B cell (primary cell): ENCODE measurements around the gene PRSS36. TPM values are rescaled to one million over a fixed set of nuclear protein-coding genes. Genes with fewer than 3 reads are reported as not detected.

ENCODE experiments used
- ATAC-seq: fragments of 200-7000 bp; cut with Tn5 transposase; one replicate; pipeline ENCODE4 v1.10.0; 2021; ENCODE audit warnings: low read depth, mild to moderate bottlenecking, moderate number of reproducible peaks, moderate library complexity
- CTCF ChIA-PET: fragments of 350-600 bp; sonication (Branson Sonifier 250); formaldehyde crosslinking; loops from one replicate; lab custom pipeline; 2021; ENCODE audit warnings: antibody characterized with exemption, inconsistent platforms; lab: Charles Lee
- POLR2A ChIA-PET: fragments of 350-600 bp; sonication (Branson Sonifier 250); formaldehyde crosslinking; loops from one replicate; lab custom pipeline; 2021; ENCODE audit warnings: antibody characterized with exemption; lab: Charles Lee
- DNase-seq: peaks from one replicate; pipeline ENCODE4 v3.0.0; 2013
- H2AFZ ChIP-seq: 2 replicates; pipeline ENCODE4 v1.6.1; 2012; ENCODE audit warnings: mild to moderate bottlenecking, low read depth, low read length; ENCODE audit not compliant: insufficient read depth, poor library complexity, severe bottlenecking
- H3K27ac ChIP-seq, 2 donors: 1 replicate in 1 of 2; 2 replicates in 1 of 2; pipeline ENCODE4 v1.5.1; 2012 to 2013; ENCODE audit warnings: low read length in 2 of 2, mild to moderate bottlenecking in 2 of 2, moderate library complexity in 1 of 2
- H3K27me3 ChIP-seq, 4 experiments: fragments of 200-600 bp in 1 of 4; sonication (generic) in 1 of 4; replicated peaks in 1 of 4; 1 replicate in 2 of 4; 2 replicates in 2 of 4; pipeline versions ENCODE4 v1.6.1 to v1.7.0; 2013 to 2016; ENCODE audit warnings: low read length in 3 of 4, mild to moderate bottlenecking in 2 of 4, mixed read lengths in 1 of 4, moderate library complexity in 1 of 4; ENCODE audit not compliant: insufficient read depth in 4 of 4, control insufficient read depth in 3 of 4; ENCODE audit errors: control extremely low read depth in 1 of 4
- H3K36me3 ChIP-seq, 2 experiments: replicated peaks in 1 of 2; 1 replicate in 1 of 2; 2 replicates in 1 of 2; pipeline versions ENCODE4 v1.6.1 to v1.7.1; 2013; ENCODE audit warnings: low read length in 1 of 2; ENCODE audit not compliant: insufficient read depth in 2 of 2, control insufficient read depth in 1 of 2; ENCODE audit errors: control extremely low read depth in 1 of 2, extremely low read depth in 1 of 2
- H3K4me1 ChIP-seq, 2 donors: fragments of 200-600 bp in 1 of 2; sonication (generic) in 1 of 2; 1 replicate in 1 of 2; 2 replicates in 1 of 2; pipeline versions ENCODE4 v1.5.1 to v1.6.1; 2013 to 2017; ENCODE audit warnings: low read length in 2 of 2; ENCODE audit not compliant: control insufficient read depth in 2 of 2, insufficient read depth in 2 of 2
- H3K4me2 ChIP-seq: replicated peaks from 2 replicates; pipeline ENCODE3; 2012; ENCODE audit warnings: mild to moderate bottlenecking, low read depth, low read length; ENCODE audit not compliant: poor library complexity, severe bottlenecking
- H3K4me3 ChIP-seq, 5 experiments: fragments of 200-600 bp in 1 of 5; sonication (generic) in 1 of 5; 1 replicate in 3 of 5; 2 replicates in 2 of 5; pipeline versions ENCODE4 v1.5.1 to v1.7.0; 2011 to 2016; ENCODE audit warnings: low read length in 4 of 5, mild to moderate bottlenecking in 4 of 5, low read depth in 2 of 5, control low read depth in 1 of 5, moderate library complexity in 1 of 5; ENCODE audit not compliant: insufficient read depth in 1 of 5; ENCODE audit errors: control extremely low read depth in 1 of 5, extremely low read depth in 1 of 5
- H3K79me2 ChIP-seq: fragments of 200-600 bp; sonication (generic); one replicate; pipeline ENCODE4 v1.6.0; 2016; ENCODE audit warnings: low read length; ENCODE audit not compliant: control insufficient read depth, insufficient read depth
- H3K9ac ChIP-seq: fragments of 200-600 bp; sonication (generic); 2 replicates; pipeline ENCODE4 v1.6.1; 2017; ENCODE audit warnings: mild to moderate bottlenecking, low read length, moderate library complexity
- H3K9me3 ChIP-seq, 3 donors: one replicate each; pipeline versions ENCODE4 v1.6.1 to v1.7.1; 2013; ENCODE audit warnings: low read length in 2 of 3; ENCODE audit not compliant: control insufficient read depth in 2 of 3, insufficient read depth in 1 of 3; ENCODE audit errors: control extremely low read depth in 1 of 3
- H4K20me1 ChIP-seq: 2 replicates; pipeline ENCODE4 v1.6.0; 2012; ENCODE audit warnings: mild to moderate bottlenecking, low read length; ENCODE audit not compliant: insufficient read depth, control insufficient read depth, poor library complexity, severe bottlenecking
- H3K27ac Mint-ChIP-seq: one replicate; pipeline ENCODE4 v1.8.0; 2021; ENCODE audit warnings: mixed read lengths
- H3K27me3 Mint-ChIP-seq: one replicate; pipeline ENCODE4 v1.8.0; 2021; ENCODE audit warnings: mixed read lengths
- H3K4me1 Mint-ChIP-seq: one replicate; pipeline ENCODE4 v1.8.0; 2021; ENCODE audit warnings: mixed read lengths
- H3K4me3 Mint-ChIP-seq: one replicate; pipeline ENCODE4 v1.8.0; 2021; ENCODE audit warnings: mixed read lengths
- H3K9me3 Mint-ChIP-seq: one replicate; pipeline ENCODE4 v1.8.0; 2022; ENCODE audit warnings: mixed read lengths; ENCODE audit not compliant: insufficient read depth
- CTCF ChIP-seq: fragments of 200-600 bp; IDR thresholded peaks from one replicate; pipeline ENCODE4 v1.8.0; 2022; ENCODE audit warnings: antibody characterized with exemption, mild to moderate bottlenecking
- EZH2 ChIP-seq: IDR thresholded peaks from 2 replicates; pipeline ENCODE4 v1.6.1; 2012; ENCODE audit warnings: borderline replicate concordance, low read depth, mild to moderate bottlenecking, moderate library complexity, low read length; ENCODE audit not compliant: insufficient read depth, poor library complexity, severe bottlenecking
- WGBS: methylation state at CpG from one replicate; pipeline ENCODE4 v1.1.5; 2013; ENCODE audit warnings: missing lambda C conversion rate; ENCODE audit not compliant: insufficient coverage; 5-methylcytosine and 5-hydroxymethylcytosine counted together
- intact Hi-C: fragments of 100-400 bp; cut with micrococcal nuclease; formaldehyde crosslinking; loops from one replicate; pipeline ENCODE4 v1.10.0; 2022
- polyA plus RNA-seq: library from polyadenylated mRNA; depleted of rRNA; stranded (reverse); fragments of >200 nt; gene quantifications from 2 replicates; pipeline ENCODE4 v1.2.3, GENCODE V29; 2012
- total RNA-seq, 2 donors: library from RNA; stranded (reverse); fragments of 120-200 nt in 1 of 2; gene quantifications; 1 replicate in 1 of 2; 2 replicates in 1 of 2; pipeline versions ENCODE4 v1.2.3 to v1.2.4, GENCODE V29; 2013 to 2022

PRSS36 gene
- total and polyA plus RNA-seq, 2 donors (not counting 1 experiment from before 2014, with no cell fraction given), result 1.0 to 1.6 TPM

GRCh38 chr16:31143011-31143693, 6.7 kb downstream of the PRSS36 start:
- H3K4me1 ChIP-seq, result peaks cover 6 to 13% of the 10 kb centered on the region in 2 donors
- no peak for DNase-seq
- POLR2A ChIA-PET, result interaction anchor here (1.2 to 2.7 kb wide), 7 partner anchors 25 to 316 kb away, joined by 6 to 44 read pairs (median 10); partner anchors contain the start of genes ARMC5, FUS, HSD3B7 and KAT8
- no peaks in the 10 kb centered on the region for H3K36me3 ChIP-seq
- intact Hi-C loops, result loop anchor here (2.0 kb wide), 2 partner anchors 34 to 60 kb away; partner anchors contain the start of genes BCKDK and PYCARD
- H3K27ac ChIP-seq, result peak overlapping the region in 1 of 2 donors; percentile 54
- H3K27me3 Mint-ChIP-seq, result peaks cover 13% of the 10 kb centered on the region
- H3K4me1 Mint-ChIP-seq, result peaks cover 9% of the 10 kb centered on the region
- peaks cover 0 to 3% (median 0%) of the 10 kb centered on the region in 4 experiments for H3K27me3 ChIP-seq
- H3K4me2 ChIP-seq, result peak overlapping the region; percentile 96
- peak overlapping the region; percentile 50 for H3K27ac Mint-ChIP-seq
- H3K9me3 ChIP-seq, result no peaks in the 10 kb centered on the region
- H3K4me3 Mint-ChIP-seq, result peak overlapping the region; percentile 77
- CTCF ChIA-PET, result interaction anchor here (0.6 to 5.9 kb wide), 33 partner anchors 12 to 724 kb away, joined by 3 to 56 read pairs (median 4); partner anchors contain the start of genes BCKDK, FUS, HSD3B7 and KAT8
- no peaks in the 10 kb centered on the region for H3K79me2 ChIP-seq
- TF ChIP-seq CTCF (no peak), EZH2 (no peak)
- no peak for ATAC-seq
- peak overlapping the region; percentile 87 for H2AFZ ChIP-seq
- H4K20me1 ChIP-seq, result no peaks in the 10 kb centered on the region
- no peaks in the 10 kb centered on the region for H3K9me3 Mint-ChIP-seq
- peak overlapping the region; percentile 68 for H3K9ac ChIP-seq
- WGBS, result 63% methylated on average over 10 of the region's 22 CpGs
- H3K4me3 ChIP-seq, result peak overlapping the region in 4 of 5 experiments; percentile 21 to 71 (median 50)
